GM19455 (cell line): ENCODE data around the gene PAM16.
"Not testable (repeated sequence)": the region's sequence is repeated elsewhere in the genome, so short reads cannot be mapped to it uniquely, and the experiment has no call there.

ENCODE experiments used
- ATAC-seq: cut with Tn5 transposase; IDR thresholded peaks from one replicate; pipeline ENCODE4 v1.9.1; 2021; ENCODE audit not compliant: unreplicated experiment

The PAM16 gene

GRCh38 chr16:4350787-4351659 lies at the start of gene PAM16:
TSS of gene PAM16 (minus strand) at chr16:4351321. CDS start at chr16:4351234, 87 bp downstream.
- peak; percentile 83 for ATAC-seq

GRCh38 chr16:4399001-4399730 lies 48.0 kb upstream of the PAM16 start:
- ATAC-seq = no peak

- ATAC-seq = no peak
Observed at GRCh38 chr16:4395055-4395726, 44.1 kb upstream of the PAM16 start.

DNA sequence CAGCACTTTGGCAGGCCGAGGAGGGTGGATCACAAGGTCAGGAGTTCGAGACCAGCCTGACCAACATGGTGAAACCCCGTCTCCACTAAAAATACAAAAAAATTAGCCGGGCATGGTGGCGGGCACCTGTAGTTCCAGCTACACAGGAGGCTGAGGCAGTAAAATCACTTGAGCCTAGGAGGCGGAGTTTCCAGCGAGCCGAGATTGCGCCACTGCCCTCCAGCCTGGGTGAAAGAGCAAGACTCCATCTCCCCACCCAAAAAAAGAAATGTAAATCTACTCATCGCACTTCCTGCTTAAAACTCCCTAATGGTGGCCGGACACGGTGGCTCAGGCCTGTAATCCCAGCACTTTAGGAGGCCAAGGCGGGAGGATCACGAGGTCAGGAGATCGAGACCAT lies 42.7 kb upstream of the PAM16 start:
- not testable (repeated sequence) for ATAC-seq

DNA sequence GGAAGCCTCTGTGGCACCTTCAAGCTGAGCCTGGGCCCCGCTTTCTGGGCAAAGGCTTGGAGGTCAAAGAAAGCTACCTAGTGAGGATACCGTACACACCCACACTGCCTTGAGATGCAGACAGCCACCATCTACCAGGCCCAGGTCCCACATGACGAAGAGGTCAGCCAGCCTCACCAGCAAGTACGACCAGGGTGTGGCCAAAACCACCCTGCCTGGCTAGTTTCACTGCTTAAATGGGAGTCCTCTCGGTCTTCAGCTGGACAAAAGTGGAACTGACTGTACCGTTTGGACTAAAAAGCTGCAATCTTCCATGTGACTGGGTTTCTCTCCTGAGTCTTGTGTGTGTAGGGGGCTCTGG lies 42.1 kb upstream of the PAM16 start:
- ATAC-seq = no peak

DNA sequence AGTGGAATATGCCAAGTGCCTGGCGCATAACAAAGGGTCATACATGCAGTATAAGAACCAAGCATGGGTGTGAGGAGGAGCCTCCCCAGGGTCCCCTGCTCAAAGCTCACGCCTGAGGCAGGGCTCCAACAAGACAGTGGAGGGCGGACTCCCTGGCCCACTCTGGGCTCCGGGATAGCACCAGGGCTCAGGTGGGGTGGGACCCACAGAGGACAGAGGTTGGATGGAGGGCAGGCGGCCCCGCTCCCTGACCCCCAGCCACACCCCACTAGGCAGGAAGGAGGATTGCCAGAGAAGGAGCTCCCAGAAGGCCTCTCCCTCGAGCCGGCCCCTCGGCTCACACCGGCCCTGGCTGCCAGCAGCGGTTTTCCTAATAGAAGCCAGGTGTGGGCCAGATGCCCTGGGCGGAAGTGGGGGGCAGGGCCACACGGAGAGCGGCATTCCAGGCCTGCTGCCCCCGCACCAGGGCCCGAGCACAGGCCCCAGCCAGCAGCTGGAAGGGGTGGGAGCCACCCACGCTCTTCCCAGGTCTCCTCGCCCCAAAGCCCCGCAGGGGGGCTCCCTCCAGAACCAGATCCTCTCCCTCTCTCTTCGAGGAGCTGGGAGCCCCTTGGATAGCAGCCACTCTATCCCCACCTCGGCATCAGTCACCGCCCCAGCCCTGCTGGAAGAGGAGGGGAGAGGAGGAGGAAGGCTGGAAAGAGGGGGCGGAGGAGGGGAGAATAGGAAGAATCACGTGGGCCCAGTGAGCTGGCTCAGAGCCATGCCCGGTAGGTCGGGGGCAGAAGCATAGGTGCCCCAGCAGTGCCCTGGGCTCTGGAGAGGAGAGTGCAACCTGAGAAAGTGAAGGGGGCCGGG lies 41.5 kb upstream of the PAM16 start:
- no peak for ATAC-seq

DNA sequence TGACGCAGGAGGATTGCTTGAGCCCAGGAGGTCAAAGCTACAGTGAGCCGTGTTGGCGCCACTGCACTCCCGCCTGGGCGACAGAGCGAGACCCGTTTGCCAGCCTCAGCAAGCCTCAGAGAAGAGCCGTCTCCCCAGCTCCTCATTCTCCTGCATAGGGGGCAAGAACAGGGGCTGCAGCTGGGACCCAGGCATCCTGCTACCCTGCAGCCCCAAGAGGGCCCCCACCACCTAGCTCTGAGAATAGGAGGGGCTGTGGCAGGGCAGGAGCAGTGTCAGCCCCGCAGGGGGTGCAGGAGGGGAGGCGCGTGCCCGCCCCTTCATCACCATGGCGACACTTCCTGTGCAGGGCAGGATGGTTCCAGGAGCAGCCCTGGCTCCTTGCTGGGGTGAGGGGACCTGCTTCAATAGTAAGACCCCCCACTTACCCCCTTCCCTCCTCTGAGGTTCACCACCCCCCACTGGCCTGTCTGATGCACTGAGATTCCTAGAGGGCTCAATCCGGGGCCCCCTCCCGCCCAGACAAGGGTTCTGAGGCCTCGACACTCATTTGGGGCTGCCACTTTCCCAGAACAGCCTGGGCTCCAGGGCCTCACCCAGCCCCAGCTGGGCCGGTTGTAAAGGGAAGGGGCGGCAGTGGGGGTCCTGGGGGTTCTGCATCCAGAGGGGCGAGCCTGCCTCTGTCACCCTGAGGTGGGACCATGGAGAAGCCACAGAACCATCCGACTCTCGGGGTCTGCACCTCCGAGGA lies 40.7 kb upstream of the PAM16 start:
- no peak for ATAC-seq

DNA sequence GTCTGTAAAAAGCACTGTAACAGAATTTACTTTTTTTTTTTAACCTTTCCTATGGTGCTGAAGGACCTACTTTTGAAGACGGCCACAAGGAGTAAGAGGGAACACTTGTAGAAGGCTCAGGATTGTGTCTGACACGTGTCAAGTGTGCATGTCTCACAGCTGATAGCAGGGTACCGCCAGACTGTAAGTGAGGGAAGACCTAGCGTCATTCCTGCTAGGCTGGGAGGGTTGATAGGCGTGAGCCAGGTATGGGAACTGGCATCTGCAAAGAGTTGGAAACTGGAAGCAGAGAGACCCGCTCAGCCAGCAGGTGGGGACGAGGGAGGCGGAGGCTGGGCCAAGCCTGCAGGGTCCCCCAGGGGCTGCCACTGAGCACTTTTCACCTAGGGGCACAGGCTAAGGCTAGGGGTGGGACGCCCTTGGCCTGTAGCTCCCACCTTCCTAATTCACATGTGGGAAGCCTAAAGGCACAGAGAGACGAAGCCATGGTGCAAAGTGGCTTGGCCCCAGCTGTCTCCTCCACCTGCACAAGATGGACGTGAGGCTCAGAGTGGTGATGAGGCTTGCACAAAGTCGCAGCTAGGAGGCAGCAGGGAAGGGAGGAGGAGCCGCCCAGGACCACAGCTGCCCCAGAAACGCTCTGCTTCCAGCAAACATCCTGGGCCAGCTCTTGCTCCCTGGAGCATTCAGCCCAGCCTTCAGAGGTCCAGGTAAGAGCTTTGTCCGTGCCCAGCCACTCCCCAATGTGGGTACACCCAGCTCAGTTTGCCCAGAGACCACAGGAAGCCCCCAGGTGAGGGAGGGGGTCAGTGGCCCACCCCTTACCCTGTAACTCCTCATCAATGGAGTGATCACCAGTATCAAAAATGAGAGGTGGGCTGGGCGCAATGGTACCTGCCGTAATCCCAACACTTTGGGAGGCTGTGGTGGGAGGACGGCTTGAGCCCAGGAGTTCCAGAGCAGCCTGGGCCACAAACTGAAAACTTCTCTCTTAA lies 39.4 kb upstream of the PAM16 start:
- no peak for ATAC-seq

DNA sequence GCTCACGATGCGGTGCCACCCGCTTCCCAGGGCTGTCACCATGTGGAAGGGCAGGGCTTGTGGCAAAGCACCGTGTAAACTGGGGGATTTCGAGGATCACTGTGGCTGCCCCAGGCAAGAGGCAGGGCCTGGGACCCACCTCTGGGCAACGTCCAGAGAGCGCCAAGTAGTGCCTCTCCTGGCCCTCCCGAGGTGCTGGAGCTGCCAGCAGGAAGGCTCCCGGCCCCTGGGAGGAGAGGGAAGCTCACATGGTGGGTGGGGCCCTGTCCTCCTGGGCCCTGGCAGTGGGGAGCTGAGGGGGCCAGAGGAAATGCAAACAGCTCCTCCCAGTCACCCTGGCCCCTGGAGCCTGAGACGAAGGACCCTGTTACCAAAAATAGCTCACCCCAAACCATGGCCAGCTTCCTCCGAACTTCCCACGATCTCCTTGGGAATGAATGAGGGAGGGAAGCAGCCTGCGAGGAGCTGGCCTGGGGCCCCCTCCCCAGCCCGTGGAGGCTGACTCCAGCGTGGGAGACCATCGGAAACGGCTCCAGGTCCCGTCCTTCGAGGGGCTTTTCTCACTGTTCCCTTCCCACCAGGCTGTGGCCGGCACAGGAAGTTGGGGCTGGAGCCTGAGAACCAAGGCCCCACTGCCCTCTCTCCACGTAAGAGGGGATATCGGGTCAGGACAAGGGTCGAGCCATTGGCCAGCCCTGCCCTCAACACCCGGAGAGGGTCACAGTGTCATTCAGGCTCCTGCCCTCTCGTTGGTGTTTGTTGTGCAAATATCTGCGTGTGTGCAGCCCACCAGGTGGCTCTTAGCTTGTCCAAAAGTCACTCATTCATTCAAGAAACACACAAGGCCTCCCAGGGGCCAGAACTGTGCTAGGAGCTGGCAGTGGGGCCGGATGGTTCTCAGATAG lies 38.2 kb upstream of the PAM16 start:
- ATAC-seq = no peak

GRCh38 chr16:4388271-4389021 lies 37.3 kb upstream of the PAM16 start:
- no peak for ATAC-seq

- ATAC-seq = no peak
Observed at GRCh38 chr16:4387781-4388180, 36.7 kb upstream of the PAM16 start.

DNA sequence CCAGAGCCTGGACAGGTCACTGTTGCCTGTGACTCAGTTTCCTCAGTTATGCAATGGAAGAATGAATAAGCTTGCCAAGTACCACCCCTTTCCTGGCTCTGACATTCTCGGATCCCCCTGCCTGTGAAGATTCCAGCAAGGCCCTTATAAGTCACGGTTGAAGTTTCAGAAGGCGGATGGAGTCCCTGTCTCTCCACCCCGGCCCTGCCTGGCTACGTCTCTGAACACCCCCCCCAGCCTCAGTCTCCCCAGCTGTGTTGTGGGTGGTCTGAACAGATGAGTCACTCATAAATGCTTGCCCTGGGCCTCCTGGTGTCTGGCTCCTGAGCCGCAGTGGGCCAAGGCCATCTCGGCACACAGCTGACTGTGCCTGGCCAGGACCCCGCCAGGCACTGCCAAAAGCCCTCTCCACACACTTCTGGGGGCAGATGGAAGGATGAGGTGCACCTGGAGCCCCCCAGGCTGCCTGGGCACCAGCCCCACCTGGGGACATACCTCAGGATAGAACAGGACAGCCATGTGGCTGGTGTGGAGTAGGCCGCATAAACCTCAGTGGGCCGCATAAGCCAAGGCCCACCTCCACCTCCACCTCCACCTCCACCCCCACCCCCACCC lies 35.9 kb upstream of the PAM16 start:
- no peak for ATAC-seq

DNA sequence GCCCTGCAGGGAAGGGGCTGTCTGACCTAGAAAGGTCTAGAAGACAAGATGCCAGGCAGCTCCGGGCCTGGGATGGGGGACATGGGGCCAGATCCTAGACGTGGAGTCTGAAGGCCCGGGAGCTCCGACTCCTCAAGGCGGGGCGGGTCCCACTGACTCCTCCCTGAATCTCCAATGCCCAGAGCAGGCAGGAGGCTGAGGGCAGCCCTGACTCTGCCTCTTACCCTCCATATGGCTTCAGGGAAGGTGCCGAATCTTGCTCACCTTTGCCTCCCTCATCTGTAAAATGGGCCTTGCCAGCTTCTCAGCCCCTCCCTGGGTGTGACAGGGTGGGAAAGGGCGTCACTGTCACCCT lies 35.3 kb upstream of the PAM16 start:
- no peak for ATAC-seq

GRCh38 chr16:4385789-4386450 lies 34.8 kb upstream of the PAM16 start:
- ATAC-seq = no peak

GRCh38 chr16:4385066-4385788 lies 34.1 kb upstream of the PAM16 start:
- ATAC-seq = no peak

- ATAC-seq = no peak
Observed at GRCh38 chr16:4384509-4384942, 33.4 kb upstream of the PAM16 start.
